HL-60 (cell line): Measurements from ENCODE around the gene ARHGAP23.

Source experiments
- DNase-seq, 2 experiments: peaks; one replicate each; pipeline ENCODE4 v3.0.0-alpha.2; 2010 to 2020; ENCODE audit warnings: low read depth in 1 of 2, low spot score in 1 of 2
- H3K27ac ChIP-seq: fragments of 250-450 bp; sonication (Bioruptor Pico); replicated peaks from 2 replicates; pipeline ENCODE4 v1.5.1; 2020; ENCODE audit warnings: mild to moderate bottlenecking, moderate library complexity
- H3K27me3 ChIP-seq: fragments of 250-450 bp; sonication (Bioruptor Pico); 2 replicates; pipeline ENCODE4 v1.5.1; 2021; ENCODE audit warnings: mild to moderate bottlenecking, moderate library complexity; ENCODE audit not compliant: insufficient read depth, poor library complexity, severe bottlenecking
- H3K4me3 ChIP-seq: replicated peaks from 2 replicates; pipeline ENCODE4 v1.5.1; 2011; ENCODE audit warnings: mild to moderate bottlenecking, control low read depth, low read length; ENCODE audit not compliant: insufficient read depth
- POLR2AphosphoS5 ChIP-seq: IDR thresholded peaks from 2 replicates; pipeline ENCODE4 v1.6.1; 2012; ENCODE audit warnings: low read depth
- TF ChIP-seq, protein P1 (sequence below): IDR thresholded peaks from 2 replicates; pipeline ENCODE4 v1.6.1; 2012; ENCODE audit warnings: low read depth; ENCODE audit not compliant: insufficient replicate concordance

The ARHGAP23 gene

DNA sequence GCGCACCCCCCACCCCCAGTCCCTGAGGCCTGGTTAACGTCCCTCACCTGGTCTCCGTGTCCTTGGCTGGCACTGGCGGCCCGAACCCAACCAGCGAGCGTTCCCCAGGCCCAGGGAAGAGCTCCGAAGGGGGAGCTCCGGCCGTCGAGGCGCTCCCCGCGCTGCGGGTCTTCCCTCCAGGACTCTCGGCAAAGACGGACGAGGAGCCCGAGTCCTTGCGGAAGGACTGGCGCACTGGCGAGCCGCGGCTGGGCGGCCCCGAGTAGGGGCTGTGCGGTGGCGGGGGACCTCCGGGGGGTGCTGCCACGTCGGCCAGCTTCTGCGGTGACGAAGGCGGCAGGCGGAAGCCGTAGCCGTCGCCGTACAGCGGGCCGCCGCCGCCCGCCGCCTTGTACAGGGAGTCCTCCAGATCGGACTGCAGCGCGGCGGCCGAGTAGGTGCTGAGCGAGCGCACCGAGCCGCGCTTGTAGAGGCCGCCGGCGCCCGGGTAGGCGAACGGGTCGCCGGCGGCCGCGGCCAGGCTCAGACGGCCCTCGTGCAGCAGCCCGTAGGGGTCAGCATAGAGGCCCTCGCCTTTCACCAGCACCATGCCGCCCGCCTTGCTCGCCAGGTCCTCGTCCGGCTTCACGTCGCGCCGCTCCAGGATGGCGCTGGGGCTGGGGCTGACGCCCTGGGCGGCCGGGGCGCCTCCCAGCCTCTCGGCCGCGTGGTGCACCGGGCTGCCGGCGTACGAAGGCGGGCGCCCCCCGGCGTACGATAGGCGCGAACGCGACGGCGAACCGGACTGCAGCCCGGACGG is 133.4 kb downstream of the ARHGAP23 start:
- H3K27me3 ChIP-seq, result peaks cover 45% of the 10 kb centered on the region
- TF ChIP-seq POLR2AphosphoS5, result no peak
- TF ChIP-seq, protein P1, sequence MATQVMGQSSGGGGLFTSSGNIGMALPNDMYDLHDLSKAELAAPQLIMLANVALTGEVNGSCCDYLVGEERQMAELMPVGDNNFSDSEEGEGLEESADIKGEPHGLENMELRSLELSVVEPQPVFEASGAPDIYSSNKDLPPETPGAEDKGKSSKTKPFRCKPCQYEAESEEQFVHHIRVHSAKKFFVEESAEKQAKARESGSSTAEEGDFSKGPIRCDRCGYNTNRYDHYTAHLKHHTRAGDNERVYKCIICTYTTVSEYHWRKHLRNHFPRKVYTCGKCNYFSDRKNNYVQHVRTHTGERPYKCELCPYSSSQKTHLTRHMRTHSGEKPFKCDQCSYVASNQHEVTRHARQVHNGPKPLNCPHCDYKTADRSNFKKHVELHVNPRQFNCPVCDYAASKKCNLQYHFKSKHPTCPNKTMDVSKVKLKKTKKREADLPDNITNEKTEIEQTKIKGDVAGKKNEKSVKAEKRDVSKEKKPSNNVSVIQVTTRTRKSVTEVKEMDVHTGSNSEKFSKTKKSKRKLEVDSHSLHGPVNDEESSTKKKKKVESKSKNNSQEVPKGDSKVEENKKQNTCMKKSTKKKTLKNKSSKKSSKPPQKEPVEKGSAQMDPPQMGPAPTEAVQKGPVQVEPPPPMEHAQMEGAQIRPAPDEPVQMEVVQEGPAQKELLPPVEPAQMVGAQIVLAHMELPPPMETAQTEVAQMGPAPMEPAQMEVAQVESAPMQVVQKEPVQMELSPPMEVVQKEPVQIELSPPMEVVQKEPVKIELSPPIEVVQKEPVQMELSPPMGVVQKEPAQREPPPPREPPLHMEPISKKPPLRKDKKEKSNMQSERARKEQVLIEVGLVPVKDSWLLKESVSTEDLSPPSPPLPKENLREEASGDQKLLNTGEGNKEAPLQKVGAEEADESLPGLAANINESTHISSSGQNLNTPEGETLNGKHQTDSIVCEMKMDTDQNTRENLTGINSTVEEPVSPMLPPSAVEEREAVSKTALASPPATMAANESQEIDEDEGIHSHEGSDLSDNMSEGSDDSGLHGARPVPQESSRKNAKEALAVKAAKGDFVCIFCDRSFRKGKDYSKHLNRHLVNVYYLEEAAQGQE, result peak; percentile 20
- H3K4me3 ChIP-seq, result no peak overlapping the region
- no peak for DNase-seq
- no peak overlapping the region for H3K27ac ChIP-seq
